ENCODE results near the gene NF2.
A peak's percentile ranks its signal among the peaks of the same experiment; 100 is the strongest.
"Not testable (repeated sequence)": the region's sequence is repeated elsewhere in the genome, so short reads cannot be mapped to it uniquely, and the experiment has no call there.

The NF2 gene

DNA sequence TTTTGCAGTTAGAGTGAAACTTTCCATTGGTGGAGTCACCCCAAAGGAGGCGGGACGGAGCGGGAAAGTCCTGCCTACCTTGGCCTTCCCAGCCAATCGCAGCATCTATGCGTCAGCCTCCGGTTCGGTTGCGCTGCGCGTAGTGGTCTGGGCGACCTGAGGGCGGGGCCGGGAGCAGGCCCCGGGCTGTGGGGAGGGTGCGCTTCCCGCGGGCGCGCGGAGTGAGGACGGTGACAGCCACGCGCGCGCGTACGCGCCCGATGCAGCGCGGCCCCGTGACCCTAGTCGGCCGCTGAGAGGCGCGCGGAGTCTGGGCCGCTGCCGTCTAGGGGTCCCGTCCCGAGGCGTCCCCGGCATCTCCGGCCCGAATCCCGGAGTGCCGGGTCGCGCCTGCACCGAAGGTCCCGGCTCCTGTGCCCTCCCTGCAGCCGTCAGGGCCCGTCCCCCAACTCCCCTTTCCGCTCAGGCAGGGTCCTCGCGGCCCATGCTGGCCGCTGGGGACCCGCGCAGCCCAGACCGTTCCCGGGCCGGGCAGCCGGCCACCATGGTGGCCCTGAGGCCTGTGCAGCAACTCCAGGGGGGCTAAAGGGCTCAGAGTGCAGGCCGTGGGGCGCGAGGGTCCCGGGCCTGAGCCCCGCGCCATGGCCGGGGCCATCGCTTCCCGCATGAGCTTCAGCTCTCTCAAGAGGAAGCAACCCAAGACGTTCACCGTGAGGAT is at the start of gene NF2:
TSS of gene NF2 (plus strand) at position 276 of the 718 bp plus-strand sequence. CDS start at position 642, 366 bp downstream.
- peak; percentile 91 for DNase-seq

DNA sequence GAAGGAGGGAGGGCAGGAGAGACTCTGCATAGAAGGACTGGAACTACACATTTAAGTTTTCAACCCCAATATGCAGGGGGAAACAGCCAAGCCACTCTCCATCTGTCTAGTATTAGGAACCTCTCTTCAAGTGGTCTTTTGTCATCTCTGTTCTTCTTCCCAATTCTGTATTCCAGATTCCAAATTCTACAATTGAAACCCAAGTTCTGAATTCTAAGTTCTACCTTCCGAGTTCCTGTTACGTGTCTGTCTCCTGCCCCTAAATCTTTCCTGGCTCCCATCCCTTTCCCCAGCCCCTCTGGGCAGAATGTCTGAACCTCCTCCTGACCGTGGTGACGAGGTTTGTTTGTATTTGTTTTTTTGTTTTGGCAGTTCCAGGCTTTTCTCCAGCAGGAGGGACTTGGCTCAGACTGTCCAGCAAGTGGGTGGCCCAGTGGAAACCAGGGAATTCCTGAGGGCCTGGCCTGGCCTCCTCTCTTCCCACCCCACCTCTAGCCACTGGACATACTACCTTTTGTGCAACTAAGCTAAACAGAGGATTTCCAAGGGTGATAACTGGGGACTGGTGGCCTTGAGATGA is 48.3 kb upstream of the NF2 start:
- no peak for DNase-seq

DNA sequence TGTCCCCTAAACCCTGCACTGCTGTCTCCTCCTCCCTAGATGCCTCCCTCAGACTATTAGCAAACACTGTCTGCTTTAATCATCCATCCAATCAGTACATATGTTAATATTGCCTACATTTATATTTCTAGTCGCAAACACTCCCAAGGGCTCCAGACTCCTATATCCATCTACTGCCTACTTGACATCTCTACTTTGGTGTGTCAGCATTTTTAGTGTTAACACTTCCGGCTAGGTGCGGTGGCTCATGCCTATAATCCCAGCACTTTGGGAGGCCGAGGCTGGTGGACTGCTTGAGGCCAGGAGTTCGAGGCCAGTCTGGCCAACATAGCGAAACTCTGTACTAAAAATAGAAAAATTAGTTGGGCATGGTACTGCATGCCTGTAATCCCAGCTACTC is 44.4 kb upstream of the NF2 start:
- DNase-seq, result no peak

DNA sequence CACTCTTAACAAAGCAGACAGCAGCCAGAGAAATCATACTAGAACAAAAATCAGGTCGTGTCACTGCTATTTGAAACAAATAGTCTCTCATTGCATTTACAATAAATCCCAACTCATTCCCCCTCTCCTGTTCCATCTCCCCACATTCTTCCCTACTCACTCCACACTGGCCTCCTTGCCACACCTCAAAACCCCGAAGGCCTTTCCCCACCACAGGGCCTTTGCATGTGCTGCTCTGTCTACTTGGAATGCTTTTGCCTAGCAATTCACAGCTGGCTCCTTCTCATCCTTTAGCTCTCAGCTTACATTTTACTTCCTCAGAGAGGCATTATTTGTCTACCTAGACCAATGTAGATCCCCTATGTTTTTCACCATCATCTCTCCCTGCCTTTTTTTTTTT is 43.6 kb upstream of the NF2 start:
- no peak for DNase-seq

DNA sequence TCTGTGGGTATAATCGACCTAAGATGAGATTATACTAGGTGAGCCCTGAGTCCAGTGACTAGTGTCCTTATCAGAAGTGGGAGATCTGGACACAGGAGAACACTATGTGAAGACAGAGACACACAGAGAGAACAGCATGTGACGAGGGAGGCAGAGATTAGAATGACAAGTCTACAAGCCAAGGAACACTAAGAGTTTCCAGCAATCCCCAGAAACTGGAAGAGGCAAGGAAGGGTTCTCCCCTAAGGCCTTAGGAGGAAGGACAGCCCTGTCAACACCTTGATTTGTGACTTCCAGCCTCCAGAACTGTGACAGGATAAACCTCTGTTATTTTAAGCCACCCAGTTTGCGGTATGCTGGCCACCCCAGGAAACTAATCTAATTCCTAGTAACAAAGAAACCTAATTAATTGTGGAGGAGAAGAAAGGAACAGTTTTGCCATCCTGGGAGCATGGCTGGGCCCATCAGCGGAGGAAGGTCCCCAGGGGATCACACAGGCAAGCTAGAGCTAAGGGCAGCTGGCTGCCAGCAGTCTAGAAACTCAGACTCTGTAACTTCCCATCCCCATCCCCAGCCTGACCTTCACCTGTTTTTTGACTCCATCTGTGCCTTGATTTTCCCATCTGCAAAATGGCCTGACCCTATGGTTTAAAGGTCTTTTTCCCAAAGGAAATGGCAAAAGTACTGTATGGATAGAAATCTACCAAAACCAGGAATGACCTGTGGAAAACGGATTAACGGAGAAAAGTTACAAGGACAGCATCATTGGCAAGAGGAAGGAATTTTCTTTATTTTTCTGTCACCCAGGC is 39.6 kb upstream of the NF2 start:
- DNase-seq, result no peak

DNA sequence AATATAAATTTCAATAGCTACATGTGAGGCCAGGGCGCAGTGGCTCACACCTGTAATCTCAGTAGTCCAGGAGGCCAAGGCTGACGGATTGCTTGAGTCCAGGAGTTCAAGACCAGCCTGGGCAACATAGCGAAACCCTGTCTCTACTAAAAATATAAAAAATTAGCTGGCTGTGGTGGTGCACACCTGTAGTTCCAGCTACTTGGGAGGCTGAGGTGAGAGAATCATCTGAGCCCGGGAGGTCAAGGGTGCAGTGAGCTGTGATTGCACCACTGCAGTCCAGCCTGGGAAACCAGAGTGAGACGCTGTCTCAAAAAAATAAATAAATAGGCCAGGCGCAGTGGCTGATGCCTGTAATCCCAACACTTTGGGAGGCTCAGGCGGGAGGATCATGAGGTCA is 36.9 kb upstream of the NF2 start:
- DNase-seq, result not testable (repeated sequence)

DNA sequence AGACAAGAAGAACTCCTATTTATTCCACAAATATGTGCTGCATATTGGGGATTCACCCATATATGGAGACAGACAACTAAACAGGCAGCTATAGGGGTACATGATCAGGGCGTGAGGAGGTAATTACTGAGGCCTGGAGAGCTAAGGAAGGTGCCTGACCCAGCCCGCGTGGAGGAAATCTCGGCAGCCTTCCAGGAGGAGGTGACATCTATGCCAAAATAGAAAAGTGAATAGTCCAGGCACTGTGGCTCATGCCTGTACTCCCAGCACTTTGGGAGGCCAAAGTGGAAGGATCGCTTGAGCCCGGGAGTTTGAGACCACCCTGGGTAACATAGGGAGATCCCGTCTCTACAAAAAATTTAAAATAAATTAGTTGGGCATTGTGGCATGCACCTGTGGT is 36.1 kb upstream of the NF2 start:
- DNase-seq, result no peak

DNA sequence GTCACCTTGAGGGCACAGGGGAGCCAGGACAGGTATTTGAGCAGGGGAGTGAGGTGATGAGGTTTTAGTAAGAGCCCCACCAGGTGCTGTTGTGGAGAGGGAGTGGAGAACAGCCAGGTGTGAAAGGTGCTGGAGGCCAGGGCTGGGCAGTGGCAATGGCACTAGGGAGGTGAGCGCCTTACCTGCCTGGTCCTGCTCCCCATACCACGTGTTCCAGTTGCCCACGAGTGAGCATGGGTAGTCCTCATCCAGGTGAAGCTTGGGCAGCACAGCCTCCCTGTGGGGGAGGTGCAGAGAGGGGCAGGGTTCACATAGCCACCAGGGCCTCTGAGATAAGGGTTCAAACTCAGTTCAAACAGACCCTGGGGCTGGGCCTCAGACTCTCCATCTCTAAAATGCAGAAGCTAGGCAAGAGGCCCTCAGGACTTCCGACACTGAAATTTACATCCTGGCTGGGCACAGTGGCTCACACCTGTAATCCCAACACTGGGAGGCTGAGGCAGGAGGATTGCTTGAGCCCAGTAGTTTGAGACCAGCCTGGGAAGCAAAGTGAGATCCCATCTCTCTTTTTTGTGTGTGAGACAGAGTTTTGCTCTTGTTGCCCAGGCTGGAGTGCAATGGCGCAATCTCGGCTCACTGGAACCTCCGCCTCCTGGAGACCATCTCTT is 34.3 kb upstream of the NF2 start:
- no peak for DNase-seq

DNA sequence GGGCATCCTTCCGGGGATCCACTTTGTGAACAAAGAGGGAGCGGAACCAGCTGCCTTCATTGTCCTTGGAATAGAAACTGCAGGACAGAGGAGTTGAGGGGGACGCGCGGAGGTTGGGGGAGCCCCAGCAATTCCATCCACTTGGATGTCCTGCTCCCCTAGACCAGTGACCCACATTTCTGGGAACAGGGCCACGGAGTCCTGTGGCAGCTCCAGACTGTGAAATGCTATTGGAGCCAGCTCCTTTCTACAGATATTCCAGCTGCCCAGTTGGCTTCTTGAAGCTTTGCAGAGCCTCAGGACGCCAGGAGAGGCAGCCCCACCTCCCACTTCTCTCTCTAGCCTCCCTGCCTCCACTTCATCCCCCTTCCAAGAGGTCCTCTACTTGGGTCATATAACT is 33.0 kb upstream of the NF2 start:
- no peak for DNase-seq

DNA sequence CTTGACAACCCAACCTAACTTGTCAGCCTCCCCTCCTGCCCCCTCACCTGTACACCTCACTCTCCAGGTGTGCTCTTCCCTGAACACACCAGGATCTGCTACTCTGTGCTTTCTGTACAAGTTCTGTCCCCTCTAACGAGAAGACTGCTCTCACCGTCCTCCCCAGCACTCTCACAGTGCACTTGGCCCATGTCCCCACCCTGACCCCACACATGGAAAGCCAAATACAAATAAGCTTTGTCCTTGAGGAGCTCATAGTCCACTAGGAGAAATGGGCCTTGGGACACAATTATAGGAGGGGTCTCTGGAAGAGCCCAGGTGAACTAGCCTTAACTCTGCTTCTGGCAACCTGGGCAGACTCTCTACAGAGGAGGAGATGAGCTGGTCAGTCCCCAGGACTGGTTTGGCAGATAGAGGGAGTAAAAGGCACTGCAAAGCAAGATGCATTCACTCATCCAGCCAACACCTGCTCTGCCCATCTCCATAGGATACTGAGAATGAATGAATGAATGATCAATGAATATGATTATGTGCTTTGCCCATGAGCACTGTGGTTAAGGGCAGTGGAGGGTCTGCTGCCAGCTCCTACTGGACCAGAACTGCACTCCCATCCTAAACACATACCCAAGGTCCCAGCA is 32.4 kb upstream of the NF2 start:
- no peak for DNase-seq

DNA sequence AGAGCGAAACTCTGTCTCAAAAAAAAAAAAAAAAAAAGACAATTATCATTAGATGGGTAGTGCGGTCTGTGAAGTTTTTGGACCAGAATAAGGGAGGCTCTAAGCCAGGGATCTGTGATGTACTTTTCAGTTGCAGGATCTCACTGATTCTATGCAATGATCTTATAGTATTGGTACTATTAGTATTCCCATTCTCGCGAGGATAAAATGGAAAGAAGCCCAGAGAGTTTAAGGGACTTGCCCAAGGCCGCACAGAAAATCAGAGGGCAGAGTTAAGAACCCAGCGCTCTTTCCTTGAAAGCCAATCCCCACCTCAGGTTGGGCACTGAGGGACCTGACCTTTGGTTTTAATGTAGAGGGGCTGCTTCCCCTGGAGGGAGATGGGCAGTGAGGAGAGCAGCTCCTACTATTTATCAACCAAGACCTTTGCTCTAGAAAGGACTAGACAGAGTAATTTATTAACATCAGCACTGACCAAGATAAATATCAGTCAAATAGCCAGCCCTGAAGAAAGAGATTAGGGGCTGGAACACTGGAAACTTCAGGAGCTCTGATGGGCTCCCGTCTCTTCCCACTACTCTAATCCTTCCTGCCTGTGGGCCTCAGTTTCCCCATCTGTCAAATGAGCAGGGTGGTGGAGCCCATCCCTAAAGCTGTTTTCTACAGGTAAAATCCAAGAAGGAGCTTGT is 28.5 kb upstream of the NF2 start:
- no peak for DNase-seq

DNA sequence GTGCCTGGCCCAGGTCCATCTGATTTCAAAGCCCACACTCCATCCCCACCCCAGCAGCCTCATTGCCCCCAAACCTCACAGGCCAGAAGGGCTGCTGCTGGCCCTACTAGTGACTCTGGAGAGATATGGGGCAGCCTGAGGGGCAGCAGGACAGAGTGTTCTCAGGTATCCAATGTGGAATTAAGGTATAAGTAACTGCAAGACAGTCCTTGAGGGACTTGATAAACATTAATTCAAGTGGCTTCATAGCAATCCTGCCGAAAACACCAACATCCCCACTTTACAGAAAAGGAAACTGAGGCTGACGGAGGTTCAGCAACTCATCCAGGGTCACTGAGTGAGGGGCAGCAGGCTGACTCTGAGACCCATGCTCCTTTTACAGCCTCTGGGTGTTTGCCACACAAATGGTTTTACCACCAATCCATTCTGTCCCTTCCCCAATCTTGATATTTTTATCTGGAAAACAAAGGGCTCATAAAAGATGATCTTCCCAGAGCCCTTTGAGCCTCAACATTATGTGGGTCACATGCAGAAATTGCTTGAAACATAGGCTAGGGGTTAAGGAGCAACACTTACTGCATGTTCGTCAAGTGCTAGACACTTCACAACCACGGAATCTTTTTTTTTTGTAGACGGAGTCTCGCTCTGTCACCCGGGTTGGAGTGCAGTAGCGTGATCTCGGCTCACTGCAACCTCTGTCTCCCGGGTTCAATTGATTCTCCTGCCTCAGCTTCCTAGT is 24.8 kb upstream of the NF2 start:
- no peak for DNase-seq

DNA sequence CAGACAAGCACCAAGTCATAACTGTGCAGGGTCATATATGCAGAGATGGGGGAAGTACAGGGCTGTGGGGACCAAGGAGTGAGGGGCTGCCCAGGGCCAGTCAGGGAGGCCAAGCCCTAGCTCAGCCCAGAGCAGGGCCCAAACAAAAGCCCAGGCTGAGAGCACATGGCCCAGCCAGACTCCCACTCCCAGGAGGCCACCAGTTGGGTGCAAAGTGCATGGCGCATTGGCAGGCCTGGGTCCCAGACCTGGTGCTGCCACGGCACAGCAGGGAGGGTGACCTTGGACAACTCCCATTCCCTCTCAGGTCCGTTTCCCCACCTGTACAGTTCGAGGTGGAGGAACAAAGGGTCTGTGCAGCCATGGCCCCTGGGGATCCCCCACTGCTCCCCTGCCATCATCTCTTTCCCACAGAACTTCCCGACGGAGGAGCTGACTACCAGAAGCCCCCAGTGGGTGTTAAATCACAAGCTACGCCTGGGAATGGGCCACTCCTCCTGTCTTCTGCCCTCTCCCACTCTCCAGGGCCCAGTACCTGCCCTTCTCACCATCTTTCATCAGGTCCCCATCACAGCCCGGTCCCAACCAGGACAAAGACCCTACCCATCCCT is 23.1 kb upstream of the NF2 start:
- no peak for DNase-seq

DNA sequence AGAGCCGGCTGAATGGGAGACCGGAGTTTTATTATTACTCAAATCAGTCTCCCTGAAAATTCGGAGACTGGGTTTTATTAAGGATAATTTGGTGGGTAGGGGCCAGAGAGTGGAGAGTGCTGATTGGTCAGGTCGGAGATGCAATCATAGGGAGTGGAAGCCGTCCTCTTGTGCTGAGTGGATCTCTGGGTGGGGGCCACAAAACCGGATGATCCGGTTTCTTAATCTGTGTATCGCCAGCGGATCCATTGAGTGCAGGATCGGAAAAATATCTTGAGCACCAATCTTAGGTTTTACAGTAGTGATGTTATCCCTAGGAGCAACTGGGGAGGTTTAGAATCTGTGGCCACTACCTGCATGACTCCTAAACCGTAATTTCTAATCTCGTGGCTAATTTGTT is 21.6 kb upstream of the NF2 start:
- peak; percentile 8 for DNase-seq

DNA sequence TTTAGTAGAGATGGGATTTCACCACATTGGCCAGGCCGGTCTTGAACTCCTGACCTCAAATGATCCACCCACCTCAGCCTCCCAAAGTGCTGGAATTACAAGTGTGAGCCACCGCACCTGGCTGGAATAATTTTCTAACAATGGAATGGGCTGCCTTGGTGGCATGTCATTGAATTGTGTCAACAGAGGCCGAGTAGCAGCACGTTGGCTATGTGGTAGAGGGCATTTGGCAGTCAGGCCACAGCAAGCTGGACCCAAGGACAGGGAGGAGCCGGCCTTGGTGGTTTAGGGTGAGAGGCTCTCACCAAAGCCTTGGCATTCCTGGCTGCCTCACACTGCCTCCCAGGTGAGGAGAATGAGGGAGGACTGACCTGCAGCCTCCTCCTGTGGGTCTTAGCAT is 18.5 kb upstream of the NF2 start:
- DNase-seq, result no peak

DNA sequence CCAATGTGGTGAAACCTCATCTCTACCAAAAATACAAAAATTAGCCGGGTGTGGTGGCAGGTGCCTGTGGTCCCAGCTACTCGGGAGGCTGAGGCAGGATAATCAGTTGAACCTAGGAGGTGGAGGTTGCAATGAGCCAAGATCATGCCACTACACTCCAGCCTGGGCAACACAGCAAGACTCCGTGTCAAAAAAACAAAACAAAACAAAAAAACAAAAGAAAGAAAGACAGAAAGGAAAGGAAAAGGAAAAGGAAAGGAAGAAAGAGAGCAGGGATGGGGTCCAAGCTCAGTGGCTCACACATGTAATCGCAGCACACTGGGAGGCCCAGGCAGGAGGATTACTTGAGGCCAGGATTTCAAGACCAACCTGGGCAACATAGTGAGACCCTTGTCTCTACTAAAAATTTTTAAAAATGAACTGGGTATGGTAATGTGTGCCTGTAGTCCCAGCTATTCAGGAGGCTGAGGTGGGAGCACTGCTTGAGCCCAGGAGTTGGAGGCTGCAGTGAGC is 17.2 kb upstream of the NF2 start:
- not testable (repeated sequence) for DNase-seq

DNA sequence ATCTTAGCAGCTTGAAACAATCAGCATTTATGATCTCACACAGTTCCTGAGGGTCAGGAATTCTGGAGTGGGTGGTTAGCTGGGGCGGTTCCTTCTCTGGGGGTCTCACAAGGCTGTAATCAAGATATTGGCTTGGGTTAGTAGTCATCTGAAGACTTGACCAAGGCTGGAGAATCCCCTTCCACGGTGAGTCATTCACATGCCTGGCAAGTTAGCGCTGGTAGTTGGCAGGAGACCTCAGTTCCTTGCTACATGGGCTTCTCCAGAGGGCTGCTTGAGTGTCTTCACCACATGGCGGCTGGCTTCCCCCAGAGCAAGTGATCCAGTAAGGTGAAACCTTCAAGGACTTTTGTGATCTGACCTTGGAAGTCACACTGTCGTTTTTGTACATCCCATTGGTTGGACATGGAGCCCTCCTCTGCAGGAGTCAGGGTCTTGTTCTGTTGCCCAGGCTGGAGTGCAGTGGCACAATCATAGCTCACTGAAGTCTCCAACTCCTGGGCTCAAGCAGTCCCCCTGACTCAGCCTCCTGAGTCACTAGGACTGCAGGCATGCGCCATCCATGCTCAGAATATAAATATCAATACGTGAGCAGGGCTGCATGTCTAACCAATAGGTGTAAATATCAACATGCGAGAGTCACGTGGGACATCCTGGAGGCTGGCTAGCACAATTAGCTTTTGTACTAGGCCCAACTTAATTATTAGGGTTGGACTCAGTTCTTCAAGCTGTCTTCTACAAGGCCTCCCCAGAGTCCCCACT is 15.3 kb upstream of the NF2 start:
- DNase-seq, result no peak

DNA sequence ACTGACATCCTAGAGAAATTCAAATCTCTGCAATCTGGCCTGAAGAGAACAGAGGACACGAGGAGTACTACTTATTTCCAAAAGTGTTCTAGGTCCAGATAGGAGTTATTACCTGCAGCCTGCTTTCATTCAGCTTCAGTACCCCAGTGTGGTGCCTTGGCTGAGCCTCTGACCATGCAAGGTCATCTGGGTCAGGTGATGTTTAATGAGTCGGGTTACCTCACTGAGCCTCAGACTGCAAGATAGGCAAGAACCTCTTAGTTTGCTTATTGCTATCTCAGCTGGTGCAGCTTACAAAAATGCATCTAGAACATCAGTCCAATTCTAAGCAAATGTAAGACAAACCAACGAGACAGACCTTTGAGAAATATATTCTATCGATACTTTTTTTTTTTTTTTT is 9.5 kb upstream of the NF2 start:
- DNase-seq, result no peak

DNA sequence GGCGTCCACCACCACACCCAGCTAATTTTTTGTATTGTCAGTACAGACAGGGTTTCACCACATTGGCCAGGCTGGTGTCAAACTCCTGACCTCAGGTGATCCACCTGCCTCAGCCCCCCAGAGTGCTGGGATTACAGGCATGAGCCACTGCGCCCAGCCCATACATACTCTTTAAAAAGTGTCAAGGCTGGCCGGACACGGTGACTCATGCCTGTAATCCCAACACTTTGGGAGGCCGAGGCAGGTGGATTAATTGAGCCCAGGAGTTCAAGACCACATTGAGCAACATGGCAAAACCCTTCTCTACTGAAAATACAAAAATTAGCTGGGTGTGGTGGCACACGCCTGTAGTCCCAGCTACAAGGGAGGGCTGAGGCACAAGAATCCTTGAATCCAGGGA is 9.0 kb upstream of the NF2 start:
- not testable (repeated sequence) for DNase-seq

DNA sequence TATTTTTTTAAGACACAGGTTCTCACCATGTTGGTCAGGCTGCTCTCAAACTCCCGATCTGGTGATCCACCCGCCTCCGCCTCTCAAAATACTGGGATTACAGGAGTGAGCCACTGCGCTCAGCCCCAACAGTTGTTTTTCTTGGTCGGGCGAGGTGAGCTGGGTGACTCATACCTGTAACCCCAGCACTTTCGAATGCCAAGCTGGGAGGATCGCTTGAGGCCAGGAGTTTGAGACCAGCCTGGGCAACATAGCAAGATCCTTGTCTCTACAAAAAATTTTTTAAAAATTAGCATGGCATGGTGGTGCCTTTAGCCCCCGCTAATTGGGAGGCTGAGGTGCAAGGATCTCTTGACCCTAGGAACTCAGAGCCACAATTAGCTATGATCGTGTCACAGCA is 7.0 kb upstream of the NF2 start:
- no peak for DNase-seq
